T-helper 17 cell (primary cell): Measurements from ENCODE around the gene TUBA3C. TPM values are rescaled to one million over a fixed set of nuclear protein-coding genes. Genes with fewer than 3 reads are reported as not detected.
"Not testable (repeated sequence)": the region's sequence is repeated elsewhere in the genome, so short reads cannot be mapped to it uniquely, and the experiment has no call there.

Experiments used
- ATAC-seq: fragments of 150-1000 bp; cut with Tn5 transposase; 2 replicates; pipeline ENCODE4 v1.10.0; 2021; ENCODE audit warnings: mild to moderate bottlenecking, moderate library complexity
- DNase-seq, 3 donors: peaks; one replicate each; pipeline versions ENCODE4 v3.0.0 to v3.0.0-alpha.2; 2020 to 2021
- H3K9me3 ChIP-seq: one replicate; pipeline ENCODE4 v1.7.0; 2013; ENCODE audit warnings: low read length, mild to moderate bottlenecking; ENCODE audit not compliant: control insufficient read depth, poor library complexity, severe bottlenecking
- H3K27ac Mint-ChIP-seq: one replicate; pipeline ENCODE4 v1.8.0; 2022; ENCODE audit warnings: mild to moderate bottlenecking, moderate library complexity, mixed read lengths
- H3K27me3 Mint-ChIP-seq: one replicate; pipeline ENCODE4 v1.8.0; 2022; ENCODE audit warnings: mixed read lengths
- H3K36me3 Mint-ChIP-seq: one replicate; pipeline ENCODE4 v1.8.0; 2022; ENCODE audit warnings: low read depth, mixed read lengths
- H3K4me1 Mint-ChIP-seq: one replicate; pipeline ENCODE4 v1.8.0; 2022; ENCODE audit warnings: mild to moderate bottlenecking, mixed read lengths
- H3K4me3 Mint-ChIP-seq: one replicate; pipeline ENCODE4 v1.8.0; 2022; ENCODE audit warnings: mild to moderate bottlenecking, moderate library complexity, mixed read lengths
- total RNA-seq, 4 donors: library from RNA in 2 of 4; stranded (reverse) in 2 of 4; gene quantifications; one replicate each; pipeline ENCODE4 v1.2.3 and lab custom pipeline; 2022 to 2026

TUBA3C gene
- not detected for total RNA-seq
- 0 reads per million in 2 donors for total RNA-seq (lab: John Stamatoyannopoulos, UW)

GRCh38 chr13:19181621-19182485, at the start of gene TUBA3C:
Gene TUBA3C, minus strand, starts transcription at chr13:19181824. Its CDS starts 77 bp downstream, at chr13:19181747.
- ATAC-seq, result no peak
- Mint-ChIP-seq H3K36me3 (peaks cover 2% of the 10 kb centered on the region), H3K27ac (no peak within 1 kb of the TSS), H3K4me1 (no peaks in the 10 kb centered on the region), H3K4me3 (no peak within 1 kb of the TSS), H3K27me3 (peaks cover 2% of the 10 kb centered on the region)
- DNase-seq, result no peak
- no peaks in the 10 kb centered on the region for H3K9me3 ChIP-seq

GRCh38 chr13:19207413-19207812, 25.8 kb upstream of the TUBA3C start:
- not testable (repeated sequence) for H3K36me3 Mint-ChIP-seq, H3K4me1 Mint-ChIP-seq, H3K27me3 Mint-ChIP-seq, ATAC-seq, DNase-seq, H3K9me3 ChIP-seq, H3K4me3 Mint-ChIP-seq, H3K27ac Mint-ChIP-seq

DNA sequence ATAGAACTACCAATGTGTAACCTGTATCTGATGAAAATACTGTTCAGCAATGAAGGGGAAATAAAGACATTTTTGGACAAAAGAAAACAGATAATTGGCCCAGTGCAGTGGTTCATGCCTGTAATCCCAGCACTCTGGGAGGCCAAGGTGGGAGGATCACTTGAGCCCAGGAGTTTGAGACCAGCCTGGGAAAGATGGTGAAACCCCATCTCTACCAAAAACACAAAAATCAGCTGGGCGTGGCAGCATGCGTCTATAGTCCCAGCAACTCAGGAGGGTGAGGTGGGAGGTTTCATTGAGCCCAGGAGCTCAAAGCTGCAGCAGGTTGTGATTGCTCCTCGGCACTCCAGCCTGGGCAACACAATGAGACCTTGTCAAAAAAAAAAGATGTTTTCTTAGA, 11.0 kb upstream of the TUBA3C start:
- DNase-seq, ATAC-seq, H3K4me1 Mint-ChIP-seq: not testable (repeated sequence)

DNA sequence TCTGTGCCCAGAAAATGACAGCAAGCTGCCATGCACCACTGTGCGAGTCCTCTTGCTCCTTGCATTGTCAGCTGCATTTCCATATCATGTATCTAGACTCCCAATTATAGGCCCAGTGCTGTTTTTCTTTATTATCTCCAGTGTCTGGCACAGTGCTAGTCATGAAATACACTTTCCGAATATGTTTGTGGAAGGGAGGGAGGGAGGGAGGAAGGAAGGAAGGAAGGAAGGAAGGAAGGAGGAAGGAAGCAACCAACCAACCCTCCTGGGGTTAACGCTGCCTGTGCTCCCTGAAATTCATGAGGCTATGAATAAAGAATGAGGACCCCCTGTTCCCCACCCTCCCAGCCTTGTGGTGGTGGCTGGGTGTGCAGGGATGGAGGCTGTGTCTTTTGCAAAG, 8.3 kb upstream of the TUBA3C start:
- not testable (repeated sequence) for H3K9me3 ChIP-seq, H3K4me1 Mint-ChIP-seq, H3K4me3 Mint-ChIP-seq, H3K27me3 Mint-ChIP-seq, H3K27ac Mint-ChIP-seq, DNase-seq, H3K36me3 Mint-ChIP-seq, ATAC-seq

More for the DNA sequence above, 11.0 kb upstream of the TUBA3C start:
- not testable (repeated sequence) for H3K4me3 Mint-ChIP-seq, H3K27ac Mint-ChIP-seq, H3K9me3 ChIP-seq, H3K27me3 Mint-ChIP-seq, H3K36me3 Mint-ChIP-seq

DNA sequence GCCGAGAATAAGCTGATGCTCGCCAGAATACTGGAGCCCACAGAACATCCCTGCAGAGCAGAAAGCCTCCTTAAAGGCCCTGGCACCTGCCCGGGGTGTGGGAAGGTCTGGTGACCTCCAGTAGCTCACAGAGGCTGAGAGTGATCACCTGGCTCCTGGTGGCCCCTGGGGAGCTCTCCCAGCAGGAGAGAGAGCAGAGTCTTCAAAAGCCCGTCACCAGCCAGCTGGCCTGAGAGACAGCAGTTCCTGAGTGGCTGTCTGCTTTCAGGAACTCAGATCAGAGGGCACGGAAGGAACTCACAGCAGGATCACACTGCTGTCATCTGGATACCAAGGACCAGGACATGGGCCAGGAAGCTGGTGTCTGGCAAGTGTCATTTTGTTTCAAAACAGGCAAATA, 7.7 kb upstream of the TUBA3C start:
- H3K9me3 ChIP-seq, H3K4me3 Mint-ChIP-seq, ATAC-seq, H3K4me1 Mint-ChIP-seq, H3K27me3 Mint-ChIP-seq, H3K36me3 Mint-ChIP-seq, H3K27ac Mint-ChIP-seq, DNase-seq: not testable (repeated sequence)

DNA sequence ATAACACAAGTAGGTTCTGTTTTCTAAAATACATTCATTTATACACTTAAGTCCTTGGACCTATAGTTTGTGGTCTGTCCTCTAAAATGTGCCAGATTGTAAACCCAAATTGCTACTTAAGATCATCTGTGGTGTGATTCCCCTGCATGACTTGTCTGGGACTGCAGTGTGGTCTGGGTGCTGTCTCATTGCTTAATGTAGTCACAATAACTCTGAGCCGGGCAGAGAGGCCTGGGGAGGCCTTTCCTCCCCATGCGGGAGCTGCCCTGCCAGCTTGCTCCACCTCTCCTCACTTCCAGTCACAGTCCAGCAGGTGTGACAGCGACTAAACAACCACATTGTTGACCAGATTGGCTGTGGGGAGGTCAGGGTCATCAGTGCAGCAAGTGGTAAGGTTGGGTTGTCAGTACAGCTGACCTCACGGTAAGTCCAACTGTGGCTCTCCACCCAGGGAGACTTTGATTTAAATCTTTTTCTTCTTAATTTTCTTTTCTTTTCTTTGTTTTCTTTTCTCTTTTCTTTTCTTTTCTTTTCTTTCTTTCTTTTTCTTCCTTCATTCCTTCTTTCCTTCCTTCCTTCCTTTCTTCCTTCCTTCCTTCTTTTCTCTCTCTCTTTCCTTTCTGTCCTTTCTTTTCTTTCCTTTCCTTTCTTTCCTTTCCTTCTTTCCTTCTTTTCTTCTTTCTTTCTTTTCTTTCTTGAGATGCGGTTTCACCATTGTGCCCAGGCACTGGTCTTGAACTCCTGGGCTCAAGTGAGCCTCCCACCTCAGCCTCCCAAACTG, 4.4 kb upstream of the TUBA3C start:
- DNase-seq (no peak), ATAC-seq (no peak)
- peaks cover 2% of the 10 kb centered on the region for H3K36me3 Mint-ChIP-seq
- peaks cover 5% of the 10 kb centered on the region for H3K27me3 Mint-ChIP-seq
- no peaks in the 10 kb centered on the region for H3K4me1 Mint-ChIP-seq
- H3K27ac Mint-ChIP-seq, result no peak overlapping the region
- no peak overlapping the region for H3K4me3 Mint-ChIP-seq
- no peaks in the 10 kb centered on the region for H3K9me3 ChIP-seq

DNA sequence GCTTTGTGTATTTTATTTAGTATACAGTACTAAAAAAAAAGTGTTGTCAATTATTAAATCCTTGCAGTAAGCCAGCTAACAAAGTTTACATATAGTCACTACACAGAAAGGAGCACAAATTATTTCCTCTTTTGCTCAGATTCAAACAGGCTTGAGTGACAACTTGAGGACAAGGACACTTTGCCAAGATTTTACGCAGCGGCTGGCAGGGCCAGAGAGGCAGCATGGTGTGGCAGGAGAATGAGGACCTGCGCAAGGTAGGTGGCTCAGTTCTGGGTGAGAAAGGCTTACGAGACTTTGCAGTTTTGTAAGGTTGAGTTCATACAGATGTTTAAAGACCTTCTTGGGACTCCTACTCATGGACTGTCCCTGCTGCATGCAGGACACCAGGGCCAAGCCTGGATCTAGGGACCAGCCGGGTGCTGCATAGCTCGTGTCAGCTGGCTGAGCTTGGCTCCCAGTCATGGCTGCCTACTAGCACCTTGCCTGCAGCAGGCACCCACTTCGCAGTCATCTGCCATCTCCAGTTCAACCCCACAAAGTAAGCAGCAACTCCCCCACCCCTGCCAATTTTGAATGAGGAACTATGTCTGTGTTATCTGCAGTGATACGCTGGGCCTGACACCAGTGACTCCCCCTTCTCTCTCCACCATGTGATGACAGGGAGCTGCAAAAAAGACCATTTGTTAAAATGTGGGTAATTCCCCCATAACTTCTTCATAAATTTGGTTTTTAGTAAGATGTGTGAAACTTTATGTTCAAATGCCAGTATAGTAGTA, 3.7 kb upstream of the TUBA3C start:
- Mint-ChIP-seq H3K4me1 (no peaks in the 10 kb centered on the region), H3K27ac (no peak overlapping the region), H3K36me3 (peaks cover 2% of the 10 kb centered on the region), H3K27me3 (peaks cover 5% of the 10 kb centered on the region), H3K4me3 (no peak overlapping the region)
- DNase-seq (no peak), ATAC-seq (no peak)
- H3K9me3 ChIP-seq, result no peaks in the 10 kb centered on the region

- no peak for ATAC-seq
- Mint-ChIP-seq H3K36me3 (peaks cover 2% of the 10 kb centered on the region), H3K27ac (no peak overlapping the region), H3K4me1 (no peaks in the 10 kb centered on the region), H3K4me3 (no peak overlapping the region), H3K27me3 (peaks cover 5% of the 10 kb centered on the region)
- H3K9me3 ChIP-seq, result no peaks in the 10 kb centered on the region
- no peak for DNase-seq
Measured at GRCh38 chr13:19184176-19184575, 2.6 kb upstream of the TUBA3C start.

DNA sequence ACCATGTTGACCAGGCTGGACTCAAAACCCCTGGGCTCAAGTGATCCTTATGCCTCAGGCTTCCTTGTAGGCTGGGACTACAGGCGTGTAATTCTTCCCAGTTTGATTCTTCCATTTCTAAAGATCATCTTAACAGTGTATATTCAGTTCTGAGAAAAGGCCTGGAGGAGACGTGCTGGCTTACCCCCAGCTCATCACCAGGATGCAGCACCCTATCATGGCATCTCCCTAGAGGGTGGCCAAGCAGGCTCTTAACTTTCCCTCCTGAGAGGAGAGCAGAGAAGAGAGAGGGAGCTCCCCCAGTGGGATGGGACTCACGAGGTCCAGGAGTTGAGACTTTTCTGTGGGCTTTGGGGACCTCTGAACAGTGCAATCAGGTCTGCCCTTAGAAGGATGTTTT, 2.1 kb upstream of the TUBA3C start:
- H3K4me3 Mint-ChIP-seq, result no peak overlapping the region
- peaks cover 2% of the 10 kb centered on the region for H3K36me3 Mint-ChIP-seq
- DNase-seq, result no peak
- H3K27ac Mint-ChIP-seq, result no peak overlapping the region
- H3K9me3 ChIP-seq, result no peaks in the 10 kb centered on the region
- H3K4me1 Mint-ChIP-seq, result no peaks in the 10 kb centered on the region
- H3K27me3 Mint-ChIP-seq, result peaks cover 5% of the 10 kb centered on the region
- no peak for ATAC-seq

- H3K4me3 Mint-ChIP-seq, result no peak overlapping the region
- ATAC-seq (no peak), DNase-seq (no peak)
- H3K27me3 Mint-ChIP-seq, result peaks cover 5% of the 10 kb centered on the region
- H3K9me3 ChIP-seq, result no peaks in the 10 kb centered on the region
- no peak overlapping the region for H3K27ac Mint-ChIP-seq
- no peaks in the 10 kb centered on the region for H3K4me1 Mint-ChIP-seq
- peaks cover 2% of the 10 kb centered on the region for H3K36me3 Mint-ChIP-seq
Measured at GRCh38 chr13:19182536-19182935, 912 bp upstream of the TUBA3C start.

DNA sequence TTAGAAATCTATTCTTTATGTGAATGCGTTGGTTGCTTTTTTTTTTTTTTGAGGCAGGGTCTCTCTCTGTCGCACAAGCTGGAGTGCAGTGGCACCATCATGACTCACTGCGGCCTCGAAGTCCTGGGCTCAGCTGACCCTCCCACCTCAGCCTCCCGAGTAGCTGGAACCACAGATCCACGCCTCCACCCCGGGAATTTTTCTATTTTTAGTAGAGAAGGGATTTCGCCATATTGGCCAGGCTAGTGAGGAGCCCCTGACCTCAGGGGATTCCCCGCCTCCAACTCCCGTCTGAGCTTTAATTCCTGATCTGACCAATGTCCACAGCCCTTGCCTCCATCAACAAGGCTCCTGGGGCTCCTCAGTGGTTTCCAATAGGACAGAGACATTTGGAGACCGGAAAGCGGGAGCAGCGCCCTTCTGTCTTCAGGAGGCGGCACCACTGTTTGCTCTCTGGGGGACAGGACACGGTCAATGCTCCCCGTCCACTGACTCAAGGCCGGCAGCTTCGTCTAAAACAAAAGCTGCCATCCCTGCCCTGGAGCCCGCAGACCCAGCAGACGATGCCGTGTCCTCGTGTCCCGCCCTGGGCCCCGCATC, 503 bp downstream of the TUBA3C start:
- H3K4me1 Mint-ChIP-seq, result no peaks in the 10 kb centered on the region
- no peaks in the 10 kb centered on the region for H3K9me3 ChIP-seq
- no peak for DNase-seq
- ATAC-seq, result no peak
- H3K27ac Mint-ChIP-seq, result no peak overlapping the region
- no peaks in the 10 kb centered on the region for H3K27me3 Mint-ChIP-seq
- H3K4me3 Mint-ChIP-seq, result no peak overlapping the region
- H3K36me3 Mint-ChIP-seq, result peaks cover 2% of the 10 kb centered on the region

DNA sequence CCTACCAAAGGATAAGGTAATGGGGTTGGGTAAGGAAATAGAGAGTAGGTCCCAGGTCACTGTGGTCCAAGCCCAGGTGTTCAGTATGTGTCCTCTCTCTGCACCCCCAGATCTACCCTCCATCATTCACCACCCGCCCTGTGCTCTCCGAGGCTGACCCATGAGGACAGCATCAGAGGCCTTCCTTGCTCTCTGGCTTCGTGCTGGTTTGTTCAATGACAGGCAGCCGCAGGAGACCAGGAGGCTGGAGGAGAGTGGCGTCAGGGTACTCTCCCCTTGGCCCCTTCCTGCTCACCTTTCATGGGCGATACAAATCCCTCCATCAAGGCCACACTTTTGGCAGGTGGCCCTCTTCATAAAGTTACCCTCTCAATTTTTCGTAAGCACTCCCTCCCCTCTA, 1.7 kb downstream of the TUBA3C start:
- ATAC-seq (no peak), DNase-seq (no peak)
- H3K27me3 Mint-ChIP-seq, result no peaks in the 10 kb centered on the region
- no peak overlapping the region for H3K27ac Mint-ChIP-seq
- H3K4me1 Mint-ChIP-seq, result no peaks in the 10 kb centered on the region
- H3K36me3 Mint-ChIP-seq, result peaks cover 2% of the 10 kb centered on the region
- H3K4me3 Mint-ChIP-seq, result no peak overlapping the region
- H3K9me3 ChIP-seq, result no peaks in the 10 kb centered on the region
